ENCODE data around the gene WTAP. TPM values are rescaled to one million over a fixed set of nuclear protein-coding genes. Genes with fewer than 3 reads are reported as not detected.
"Not testable (repeated sequence)": the region's sequence is repeated elsewhere in the genome, so short reads cannot be mapped to it uniquely, and the experiment has no call there.

WTAP gene
- total RNA-seq, 1 donor from 2014 or later: 78.4 TPM

GRCh38 chr6:159686040-159686439 is 41.3 kb upstream of the WTAP start:
- ATAC-seq: no peak
- Histone ChIP-seq H3K4me3 (no peak overlapping the region), H3K27ac (no peak overlapping the region), H3K27me3 (ENCODE audit: low read depth) (no peaks in the 10 kb centered on the region), H3K36me3 (peaks cover 92% of the 10 kb centered on the region), H3K9me3 (no peaks in the 10 kb centered on the region), H3K4me1 (peaks cover 67% of the 10 kb centered on the region)
- TF ChIP-seq, protein P1, sequence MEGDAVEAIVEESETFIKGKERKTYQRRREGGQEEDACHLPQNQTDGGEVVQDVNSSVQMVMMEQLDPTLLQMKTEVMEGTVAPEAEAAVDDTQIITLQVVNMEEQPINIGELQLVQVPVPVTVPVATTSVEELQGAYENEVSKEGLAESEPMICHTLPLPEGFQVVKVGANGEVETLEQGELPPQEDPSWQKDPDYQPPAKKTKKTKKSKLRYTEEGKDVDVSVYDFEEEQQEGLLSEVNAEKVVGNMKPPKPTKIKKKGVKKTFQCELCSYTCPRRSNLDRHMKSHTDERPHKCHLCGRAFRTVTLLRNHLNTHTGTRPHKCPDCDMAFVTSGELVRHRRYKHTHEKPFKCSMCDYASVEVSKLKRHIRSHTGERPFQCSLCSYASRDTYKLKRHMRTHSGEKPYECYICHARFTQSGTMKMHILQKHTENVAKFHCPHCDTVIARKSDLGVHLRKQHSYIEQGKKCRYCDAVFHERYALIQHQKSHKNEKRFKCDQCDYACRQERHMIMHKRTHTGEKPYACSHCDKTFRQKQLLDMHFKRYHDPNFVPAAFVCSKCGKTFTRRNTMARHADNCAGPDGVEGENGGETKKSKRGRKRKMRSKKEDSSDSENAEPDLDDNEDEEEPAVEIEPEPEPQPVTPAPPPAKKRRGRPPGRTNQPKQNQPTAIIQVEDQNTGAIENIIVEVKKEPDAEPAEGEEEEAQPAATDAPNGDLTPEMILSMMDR (IDR thresholded peaks at IDR 0.05): no peak
- DNase-seq: no peak
- intact Hi-C loops (cut with DNase I): no loop called here

DNA sequence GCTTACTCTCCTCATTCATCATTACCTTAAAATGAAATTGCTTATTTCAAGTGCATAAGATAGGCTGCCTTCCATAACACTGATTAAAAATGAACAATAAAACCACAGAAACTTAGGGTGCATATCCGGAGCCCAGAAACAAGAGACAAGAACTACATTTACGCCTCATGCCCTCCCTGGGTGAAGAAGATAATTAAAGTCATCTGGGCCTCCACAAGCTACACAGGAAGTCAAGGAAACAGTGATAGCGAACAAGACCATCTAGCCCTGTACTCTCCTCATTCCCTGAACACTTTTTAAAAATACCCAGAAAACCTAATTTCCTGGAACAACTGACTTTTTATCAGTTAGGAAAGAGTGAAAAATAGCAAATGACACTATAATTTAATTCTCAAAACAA is 40.6 kb upstream of the WTAP start:
- peaks cover 85% of the 10 kb centered on the region for H3K36me3 ChIP-seq
- H3K27ac ChIP-seq: no peak overlapping the region
- TF ChIP-seq, protein P1 (IDR thresholded peaks at IDR 0.05): no peak
- ATAC-seq (no peak), DNase-seq (no peak)
- intact Hi-C loops (cut with DNase I): no loop called here
- H3K9me3 ChIP-seq: no peaks in the 10 kb centered on the region
- H3K4me3 ChIP-seq: no peak overlapping the region
- peaks cover 68% of the 10 kb centered on the region for H3K4me1 ChIP-seq
- no peaks in the 10 kb centered on the region for H3K27me3 ChIP-seq (ENCODE audit: low read depth)

DNA sequence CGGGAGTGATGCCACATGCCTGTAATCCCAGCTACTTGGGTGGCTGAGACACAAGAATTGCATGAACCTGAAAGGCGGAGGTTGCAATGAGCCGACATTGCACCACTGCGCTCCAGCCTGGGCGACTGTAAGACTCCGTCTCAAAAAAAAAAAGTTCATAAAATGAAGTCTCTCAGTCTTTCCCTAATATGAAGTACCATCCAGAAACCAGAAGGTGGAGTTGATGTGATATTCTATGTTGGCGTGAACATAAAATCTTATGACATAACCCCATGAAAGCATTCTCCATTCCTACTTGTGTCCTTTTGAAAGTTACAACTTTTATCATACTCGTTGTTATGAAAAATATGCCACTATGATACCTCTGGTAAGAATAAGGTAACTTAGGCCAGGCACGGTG is 40.0 kb upstream of the WTAP start:
- Histone ChIP-seq H3K4me1 (peaks cover 73% of the 10 kb centered on the region), H3K4me3 (no peak overlapping the region), H3K27ac (no peak overlapping the region), H3K36me3 (peaks cover 84% of the 10 kb centered on the region), H3K9me3 (no peaks in the 10 kb centered on the region), H3K27me3 (ENCODE audit: low read depth) (no peaks in the 10 kb centered on the region)
- intact Hi-C loops (cut with DNase I): no loop called here
- DNase-seq (no peak), ATAC-seq (no peak)
- TF ChIP-seq, protein P1 (IDR thresholded peaks at IDR 0.05): no peak

GRCh38 chr6:159688266-159688905 is 38.9 kb upstream of the WTAP start:
- TF ChIP-seq, protein P1 (IDR thresholded peaks at IDR 0.05): no peak
- Histone ChIP-seq H3K27ac (no peak overlapping the region), H3K4me3 (peak overlapping the region; percentile 31), H3K4me1 (peaks cover 65% of the 10 kb centered on the region), H3K36me3 (peaks cover 73% of the 10 kb centered on the region), H3K27me3 (ENCODE audit: low read depth) (no peaks in the 10 kb centered on the region), H3K9me3 (no peaks in the 10 kb centered on the region)
- no peak for DNase-seq
- intact Hi-C loops (cut with DNase I): no loop called here
- ATAC-seq: no peak

- Histone ChIP-seq H3K27me3 (ENCODE audit: low read depth) (no peaks in the 10 kb centered on the region), H3K4me1 (peaks cover 61% of the 10 kb centered on the region), H3K4me3 (peak overlapping the region; percentile 31), H3K9me3 (no peaks in the 10 kb centered on the region), H3K36me3 (peaks cover 67% of the 10 kb centered on the region), H3K27ac (no peak overlapping the region)
- DNase-seq (no peak), ATAC-seq (no peak)
- intact Hi-C loops (cut with DNase I): no loop called here
- TF ChIP-seq, protein P1 (IDR thresholded peaks at IDR 0.05): no peak
These were observed 38.3 kb upstream of the WTAP start for GRCh38 chr6:159689001-159689400.

GRCh38 chr6:159690135-159690534 is 37.2 kb upstream of the WTAP start:
- Histone ChIP-seq H3K36me3 (peaks cover 56% of the 10 kb centered on the region), H3K4me1 (peaks cover 65% of the 10 kb centered on the region), H3K4me3 (peak overlapping the region; percentile 83)
- intact Hi-C loops (cut with DNase I); DNase-seq; H3K27me3 ChIP-seq (ENCODE audit: low read depth); ATAC-seq; H3K27ac ChIP-seq; H3K9me3 ChIP-seq: not testable (repeated sequence)

Measured in lower lobe of right lung (tissue), 2 donors.